ENCODE measurements around the gene PIP5K1B.
"Not testable (repeated sequence)": the region's sequence is repeated elsewhere in the genome, so short reads cannot be mapped to it uniquely, and the experiment has no call there.

Gene PIP5K1B

DNA sequence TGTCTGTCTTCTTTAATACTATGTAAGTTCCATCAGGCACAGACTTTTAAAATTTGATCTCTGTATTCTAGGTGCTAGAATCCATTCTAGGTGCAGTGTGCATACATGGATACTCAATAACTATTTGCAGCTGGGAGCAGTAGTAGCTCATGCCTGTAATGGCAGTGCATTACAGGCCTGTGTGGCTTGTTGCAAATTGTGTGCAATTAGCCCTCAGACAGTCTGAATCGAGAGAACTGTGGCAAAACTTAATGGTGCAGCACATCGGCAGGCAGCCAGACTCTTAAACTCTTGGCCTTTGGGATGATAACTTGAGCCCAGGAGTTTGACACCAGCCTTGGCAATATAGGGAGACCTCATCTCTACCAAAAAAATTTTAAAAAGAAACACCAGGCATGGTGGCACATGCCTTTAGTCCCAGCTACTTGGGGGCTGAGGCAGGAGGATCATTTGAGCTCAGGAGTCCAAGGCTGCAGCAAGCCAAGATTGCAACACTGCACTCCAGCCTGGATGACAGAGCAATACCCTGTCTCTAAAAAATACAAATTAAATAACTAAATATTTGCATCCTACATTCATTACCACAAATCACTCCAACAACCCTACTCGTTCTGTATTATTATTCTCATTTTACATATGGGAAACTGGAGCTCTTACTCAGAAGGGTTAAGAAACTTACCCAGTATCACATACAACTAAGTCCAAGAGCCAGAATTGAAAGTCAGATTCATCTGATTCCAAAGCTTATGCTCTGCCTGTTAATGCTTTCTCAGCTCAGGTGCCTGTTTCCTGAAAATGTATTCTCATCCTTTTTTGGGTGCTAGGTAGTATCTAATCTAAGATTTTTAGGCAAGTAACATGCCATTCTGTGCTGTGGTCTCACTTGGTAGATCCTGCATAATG, 278.7 kb downstream of the PIP5K1B start:
- TF ChIP-seq, protein P1, sequence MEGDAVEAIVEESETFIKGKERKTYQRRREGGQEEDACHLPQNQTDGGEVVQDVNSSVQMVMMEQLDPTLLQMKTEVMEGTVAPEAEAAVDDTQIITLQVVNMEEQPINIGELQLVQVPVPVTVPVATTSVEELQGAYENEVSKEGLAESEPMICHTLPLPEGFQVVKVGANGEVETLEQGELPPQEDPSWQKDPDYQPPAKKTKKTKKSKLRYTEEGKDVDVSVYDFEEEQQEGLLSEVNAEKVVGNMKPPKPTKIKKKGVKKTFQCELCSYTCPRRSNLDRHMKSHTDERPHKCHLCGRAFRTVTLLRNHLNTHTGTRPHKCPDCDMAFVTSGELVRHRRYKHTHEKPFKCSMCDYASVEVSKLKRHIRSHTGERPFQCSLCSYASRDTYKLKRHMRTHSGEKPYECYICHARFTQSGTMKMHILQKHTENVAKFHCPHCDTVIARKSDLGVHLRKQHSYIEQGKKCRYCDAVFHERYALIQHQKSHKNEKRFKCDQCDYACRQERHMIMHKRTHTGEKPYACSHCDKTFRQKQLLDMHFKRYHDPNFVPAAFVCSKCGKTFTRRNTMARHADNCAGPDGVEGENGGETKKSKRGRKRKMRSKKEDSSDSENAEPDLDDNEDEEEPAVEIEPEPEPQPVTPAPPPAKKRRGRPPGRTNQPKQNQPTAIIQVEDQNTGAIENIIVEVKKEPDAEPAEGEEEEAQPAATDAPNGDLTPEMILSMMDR (IDR thresholded peaks at IDR 0.05; ENCODE audit: control insufficient read depth, insufficient read depth, low read depth, low read length, missing control alignments): no peak
- no peak overlapping the region for H3K4me3 ChIP-seq (ENCODE audit: control insufficient read depth, low read depth, low read length)
- DNase-seq (ENCODE audit: low read depth): no peak

DNA sequence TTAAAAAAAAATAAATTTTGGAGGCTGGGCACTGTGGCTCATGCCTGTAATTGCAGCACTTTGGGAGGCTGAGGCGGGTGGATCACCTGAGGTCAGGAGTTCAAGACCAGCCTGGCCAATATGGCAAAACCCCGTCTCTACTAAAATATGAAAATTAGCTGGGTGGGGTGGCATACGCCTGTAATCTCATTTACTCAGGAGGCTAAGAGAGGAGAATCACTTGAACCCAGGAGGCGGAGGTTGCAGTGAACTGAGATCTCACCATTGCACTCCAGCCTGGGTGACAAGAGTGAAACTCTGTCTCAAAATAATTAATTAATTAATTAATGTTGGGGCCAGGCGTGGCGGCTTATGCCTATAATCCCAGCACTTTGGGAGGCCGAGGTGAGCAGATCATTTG, 281.9 kb downstream of the PIP5K1B start:
- not testable (repeated sequence) for H3K4me3 ChIP-seq (ENCODE audit: control insufficient read depth, low read depth, low read length); DNase-seq (ENCODE audit: low read depth)

DNA sequence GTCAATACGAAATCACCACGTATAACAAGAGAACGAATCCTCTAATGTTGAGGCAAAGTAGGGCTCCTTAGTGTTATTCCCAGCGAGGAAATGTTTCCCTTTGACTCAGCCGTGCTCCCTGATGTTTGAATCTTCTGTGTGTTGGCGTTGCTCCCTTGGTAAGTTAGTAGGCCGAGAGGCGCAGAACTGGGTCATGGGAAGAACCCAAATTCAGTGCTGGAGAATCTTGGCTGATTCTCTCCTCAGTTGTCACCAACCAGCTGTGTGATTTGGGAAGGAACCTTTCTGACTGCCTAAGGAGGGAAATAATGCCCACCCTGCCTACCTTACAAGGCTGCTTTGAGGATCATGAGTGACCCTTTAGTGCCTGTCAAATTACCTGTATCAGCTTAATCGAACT, 286.4 kb downstream of the PIP5K1B start:
- H3K4me3 ChIP-seq (ENCODE audit: control insufficient read depth, low read depth, low read length): no peak overlapping the region
- TF ChIP-seq, protein P1 (IDR thresholded peaks at IDR 0.05; ENCODE audit: control insufficient read depth, insufficient read depth, low read depth, low read length, missing control alignments): no peak
- no peak for DNase-seq (ENCODE audit: low read depth)

GRCh38 chr9:68995776-68996175, 290.7 kb downstream of the PIP5K1B start:
- no peak overlapping the region for H3K4me3 ChIP-seq (ENCODE audit: control insufficient read depth, low read depth, low read length)
- TF ChIP-seq, protein P1 (IDR thresholded peaks at IDR 0.05; ENCODE audit: control insufficient read depth, insufficient read depth, low read depth, low read length, missing control alignments): no peak
- DNase-seq (ENCODE audit: low read depth): no peak

GRCh38 chr9:68996462-68996861, 291.4 kb downstream of the PIP5K1B start:
- TF ChIP-seq, protein P1 (IDR thresholded peaks at IDR 0.05; ENCODE audit: control insufficient read depth, insufficient read depth, low read depth, low read length, missing control alignments): no peak
- H3K4me3 ChIP-seq (ENCODE audit: control insufficient read depth, low read depth, low read length): no peak overlapping the region
- no peak for DNase-seq (ENCODE audit: low read depth)

DNA sequence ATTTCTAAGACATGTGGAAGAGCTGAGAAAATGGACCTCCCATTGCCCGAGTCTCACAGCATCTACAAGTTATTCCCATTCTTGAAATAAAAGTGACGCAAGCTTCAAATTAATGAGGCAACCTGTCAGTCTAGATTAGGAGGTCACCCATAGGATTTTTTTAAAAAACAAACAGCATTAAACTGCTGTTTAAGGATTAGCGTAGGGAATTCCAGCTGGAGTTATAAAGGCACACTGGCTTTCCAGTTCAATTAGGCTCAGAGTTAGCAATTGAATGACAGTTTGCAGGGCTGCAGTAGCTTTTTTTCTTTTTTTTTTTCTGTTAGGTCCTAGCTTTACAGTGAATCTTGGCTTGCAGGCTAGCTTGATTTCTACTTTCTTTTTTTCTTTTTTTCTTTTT, 292.6 kb downstream of the PIP5K1B start:
- H3K4me3 ChIP-seq (ENCODE audit: control insufficient read depth, low read depth, low read length): no peak overlapping the region
- no peak for DNase-seq (ENCODE audit: low read depth)
- TF ChIP-seq, protein P1 (IDR thresholded peaks at IDR 0.05; ENCODE audit: control insufficient read depth, insufficient read depth, low read depth, low read length, missing control alignments): no peak

DNA sequence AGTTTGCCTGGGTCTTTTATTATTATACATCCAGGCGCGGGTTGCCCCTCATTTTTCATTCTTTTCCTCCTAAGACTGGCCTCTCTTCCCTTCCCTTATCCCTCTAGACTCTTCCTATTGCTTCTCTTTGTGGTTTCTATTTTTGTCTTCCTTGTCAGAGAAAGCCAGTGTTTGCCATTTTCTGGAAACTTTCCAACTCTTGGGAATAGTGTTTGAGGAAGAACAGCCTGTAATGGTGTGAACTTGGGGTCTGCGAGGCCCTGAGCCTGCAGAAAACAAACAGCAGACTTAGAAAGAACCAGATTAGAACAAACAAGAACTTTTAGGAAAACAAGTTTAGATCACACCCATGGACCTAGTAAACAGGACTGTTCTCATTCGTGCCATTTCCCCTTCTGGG, 293.3 kb downstream of the PIP5K1B start:
- TF ChIP-seq, protein P1 (IDR thresholded peaks at IDR 0.05; ENCODE audit: control insufficient read depth, insufficient read depth, low read depth, low read length, missing control alignments): no peak
- no peak for DNase-seq (ENCODE audit: low read depth)
- H3K4me3 ChIP-seq (ENCODE audit: control insufficient read depth, low read depth, low read length): no peak overlapping the region

Measured in AG09309 (cell line).